ENCODE data around the gene FGD3.

Gene FGD3

DNA sequence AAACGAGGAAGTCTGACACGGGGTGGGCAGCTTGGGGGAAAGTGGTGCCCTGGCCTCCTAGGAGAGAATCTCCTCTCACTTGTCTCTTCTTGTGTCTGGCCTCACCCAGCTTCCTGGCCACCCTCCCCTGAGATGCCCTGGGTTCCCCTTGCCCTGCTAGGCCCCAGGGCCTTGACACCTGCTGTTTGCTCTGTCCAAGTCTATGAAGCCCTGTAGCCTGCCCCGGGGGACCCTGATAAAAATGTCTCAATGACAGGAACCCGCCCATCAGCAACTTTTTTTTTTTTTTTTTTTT is 76.1 kb downstream of the FGD3 start:
- H3K4me3 ChIP-seq (replicated peaks; ENCODE audit: low read depth, low read length): no peak overlapping the region
- TF ChIP-seq, protein P1, sequence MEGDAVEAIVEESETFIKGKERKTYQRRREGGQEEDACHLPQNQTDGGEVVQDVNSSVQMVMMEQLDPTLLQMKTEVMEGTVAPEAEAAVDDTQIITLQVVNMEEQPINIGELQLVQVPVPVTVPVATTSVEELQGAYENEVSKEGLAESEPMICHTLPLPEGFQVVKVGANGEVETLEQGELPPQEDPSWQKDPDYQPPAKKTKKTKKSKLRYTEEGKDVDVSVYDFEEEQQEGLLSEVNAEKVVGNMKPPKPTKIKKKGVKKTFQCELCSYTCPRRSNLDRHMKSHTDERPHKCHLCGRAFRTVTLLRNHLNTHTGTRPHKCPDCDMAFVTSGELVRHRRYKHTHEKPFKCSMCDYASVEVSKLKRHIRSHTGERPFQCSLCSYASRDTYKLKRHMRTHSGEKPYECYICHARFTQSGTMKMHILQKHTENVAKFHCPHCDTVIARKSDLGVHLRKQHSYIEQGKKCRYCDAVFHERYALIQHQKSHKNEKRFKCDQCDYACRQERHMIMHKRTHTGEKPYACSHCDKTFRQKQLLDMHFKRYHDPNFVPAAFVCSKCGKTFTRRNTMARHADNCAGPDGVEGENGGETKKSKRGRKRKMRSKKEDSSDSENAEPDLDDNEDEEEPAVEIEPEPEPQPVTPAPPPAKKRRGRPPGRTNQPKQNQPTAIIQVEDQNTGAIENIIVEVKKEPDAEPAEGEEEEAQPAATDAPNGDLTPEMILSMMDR (IDR thresholded peaks at IDR 0.05; ENCODE audit: low read length, missing control alignments): no peak
- no peak for DNase-seq (ENCODE audit: low read depth)

DNA sequence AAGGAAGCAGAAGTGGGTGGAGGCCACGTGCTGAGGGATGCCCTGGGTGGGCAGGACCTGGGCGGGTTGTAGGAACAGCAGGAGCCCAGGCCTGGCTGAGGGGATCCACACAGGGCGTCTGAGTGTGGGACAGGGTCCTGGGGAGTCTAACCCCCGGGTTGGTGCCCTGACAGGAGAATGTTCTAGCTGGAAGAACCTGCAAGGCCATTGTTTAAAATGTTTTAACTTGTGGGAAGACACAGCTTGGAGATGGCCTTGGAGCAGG is 77.3 kb downstream of the FGD3 start:
- TF ChIP-seq, protein P1 (IDR thresholded peaks at IDR 0.05; ENCODE audit: low read length, missing control alignments): no peak
- DNase-seq (ENCODE audit: low read depth): no peak
- H3K4me3 ChIP-seq (replicated peaks; ENCODE audit: low read depth, low read length): no peak overlapping the region

DNA sequence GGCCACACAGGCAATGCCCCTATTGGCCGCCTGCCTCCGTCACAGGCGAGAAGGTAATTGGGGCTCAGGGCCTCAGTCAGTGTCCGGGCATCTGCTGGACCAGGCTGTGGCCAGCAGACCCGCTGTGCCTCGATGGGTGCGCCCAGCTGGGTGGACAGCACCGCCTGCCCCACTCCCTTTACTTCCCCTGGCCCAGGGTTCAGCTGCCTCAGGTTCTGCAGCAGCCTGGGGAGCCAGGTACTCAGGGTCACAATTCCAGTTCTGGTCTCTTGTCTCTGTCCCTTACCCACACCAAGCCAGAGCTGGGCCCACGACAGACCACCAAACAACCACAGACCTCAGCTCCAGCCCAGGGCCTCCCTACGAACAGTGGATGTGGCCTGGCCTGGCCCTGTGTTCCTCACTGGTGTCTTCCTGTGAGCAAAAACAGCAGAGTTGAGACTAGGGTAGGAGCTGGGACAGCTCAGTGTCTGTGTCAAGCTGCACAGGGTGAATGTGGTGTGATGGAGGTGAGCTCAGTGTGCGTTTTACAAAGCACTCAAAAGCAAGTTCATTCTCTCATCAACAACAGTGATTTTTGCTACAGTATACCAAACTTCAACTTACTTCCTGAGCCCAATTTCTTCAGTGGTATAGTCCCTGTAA is 77.8 kb downstream of the FGD3 start:
- no peak overlapping the region for H3K4me3 ChIP-seq (replicated peaks; ENCODE audit: low read depth, low read length)
- no peak for DNase-seq (ENCODE audit: low read depth)
- TF ChIP-seq, protein P1 (IDR thresholded peaks at IDR 0.05; ENCODE audit: low read length, missing control alignments): no peak

DNA sequence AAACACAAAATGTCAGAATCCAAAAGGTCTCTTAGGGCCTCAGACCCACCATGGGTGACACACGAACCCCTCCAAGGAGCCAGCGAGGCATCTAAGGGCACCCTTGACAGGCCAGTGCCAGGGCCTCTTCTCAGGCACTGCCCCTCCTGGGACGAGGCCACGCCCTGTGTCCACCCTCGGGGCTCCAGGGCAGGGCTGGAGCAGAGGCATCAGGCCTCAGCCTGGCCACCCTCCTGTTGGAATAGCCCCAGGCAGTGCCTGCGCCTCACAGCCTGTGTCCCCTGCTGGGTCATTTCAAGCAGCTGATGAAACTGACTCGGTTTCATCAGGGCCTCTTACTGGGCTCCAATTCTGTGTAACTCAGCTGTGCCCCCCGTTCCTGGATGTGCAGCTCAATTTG is 78.4 kb downstream of the FGD3 start:
- H3K4me3 ChIP-seq (replicated peaks; ENCODE audit: low read depth, low read length): no peak overlapping the region
- TF ChIP-seq, protein P1 (IDR thresholded peaks at IDR 0.05; ENCODE audit: low read length, missing control alignments): no peak
- DNase-seq (ENCODE audit: low read depth): no peak

DNA sequence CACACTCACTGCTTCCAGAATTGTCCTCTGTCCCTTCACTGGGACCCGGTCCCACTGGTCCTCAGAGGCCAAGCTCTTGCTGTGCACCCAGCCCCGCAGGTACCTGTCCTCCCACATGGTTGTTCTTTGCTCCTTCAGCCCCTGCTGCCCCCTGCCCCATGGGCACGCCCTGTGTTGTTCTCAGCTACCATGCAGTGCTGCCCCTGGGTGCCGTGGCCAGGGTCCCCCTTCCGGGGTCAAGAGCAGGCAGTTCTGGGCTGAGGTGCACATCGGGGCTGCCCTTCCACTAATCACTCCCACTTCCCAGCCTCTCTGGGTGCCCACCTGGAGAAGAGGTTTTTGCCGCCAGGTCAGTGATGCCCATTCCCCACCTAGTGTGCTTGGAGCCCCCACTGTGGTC is 79.3 kb downstream of the FGD3 start:
- TF ChIP-seq, protein P1 (IDR thresholded peaks at IDR 0.05; ENCODE audit: low read length, missing control alignments): no peak

DNA sequence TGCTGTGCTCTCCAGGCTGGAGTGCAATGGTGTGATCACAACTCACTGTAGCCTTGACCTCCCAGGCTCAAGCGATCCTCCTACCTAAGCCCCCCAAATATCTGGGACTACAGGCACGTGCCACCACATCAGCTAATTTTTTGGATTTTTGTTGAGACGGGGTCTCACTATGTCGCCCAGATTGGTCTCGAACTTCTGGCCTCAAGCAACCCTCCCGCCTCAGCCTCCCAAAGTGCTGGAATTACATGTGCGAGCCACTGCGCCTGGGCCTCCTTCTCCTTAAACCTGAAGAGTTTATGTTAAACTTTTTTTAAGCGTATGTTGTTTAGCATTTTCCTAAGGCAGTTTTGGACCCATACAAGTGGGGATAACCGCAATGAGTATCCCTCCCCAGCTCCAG is 80.4 kb downstream of the FGD3 start:
- no peak overlapping the region for H3K4me3 ChIP-seq (replicated peaks; ENCODE audit: low read depth, low read length)
- DNase-seq (ENCODE audit: low read depth): no peak

More for the DNA sequence above, 79.3 kb downstream of the FGD3 start:
- H3K4me3 ChIP-seq (replicated peaks; ENCODE audit: low read depth, low read length): no peak overlapping the region
- DNase-seq (ENCODE audit: low read depth): no peak

DNA sequence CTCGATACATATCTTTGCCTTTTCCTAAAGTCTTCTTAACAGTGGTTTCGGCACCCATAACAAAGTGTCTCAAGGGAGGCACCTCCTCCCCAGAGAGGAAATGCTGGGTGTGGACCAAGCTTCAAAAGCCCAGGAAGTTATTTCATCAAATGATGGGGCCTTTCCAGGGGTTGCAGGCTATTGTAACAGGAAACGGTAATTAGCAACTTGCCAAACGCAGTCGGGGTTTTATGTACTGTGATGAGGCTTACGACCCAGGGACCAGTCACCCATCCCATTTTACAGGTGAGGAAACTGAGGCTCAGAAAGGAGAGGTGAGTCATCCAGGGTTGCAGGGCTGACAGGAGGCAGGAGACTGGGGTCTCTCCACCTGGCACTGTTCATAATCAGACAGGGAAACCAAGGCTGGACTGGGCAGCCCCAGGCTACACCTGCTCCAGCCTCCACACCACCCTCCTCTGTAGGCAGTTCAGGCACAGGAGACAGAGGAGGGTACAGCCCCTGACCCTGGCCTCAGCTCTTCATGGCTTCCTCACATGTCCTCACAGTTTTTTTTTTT is 81.2 kb downstream of the FGD3 start:
- no peak overlapping the region for H3K4me3 ChIP-seq (replicated peaks; ENCODE audit: low read depth, low read length)
- peak; percentile 7 for DNase-seq (ENCODE audit: low read depth)
- TF ChIP-seq, protein P1 (IDR thresholded peaks at IDR 0.05; ENCODE audit: low read length, missing control alignments): no peak

More for the DNA sequence above, 80.4 kb downstream of the FGD3 start:
- TF ChIP-seq, protein P1 (IDR thresholded peaks at IDR 0.05; ENCODE audit: low read length, missing control alignments): no peak
